ENCODE results near the gene TRIM72. TPM values are rescaled to one million over a fixed set of nuclear protein-coding genes. Genes with fewer than 3 reads are reported as not detected.

Gene TRIM72
- total RNA-seq, 3 donors from 2014 or later, result 0.02 TPM; not detected in 2

DNA sequence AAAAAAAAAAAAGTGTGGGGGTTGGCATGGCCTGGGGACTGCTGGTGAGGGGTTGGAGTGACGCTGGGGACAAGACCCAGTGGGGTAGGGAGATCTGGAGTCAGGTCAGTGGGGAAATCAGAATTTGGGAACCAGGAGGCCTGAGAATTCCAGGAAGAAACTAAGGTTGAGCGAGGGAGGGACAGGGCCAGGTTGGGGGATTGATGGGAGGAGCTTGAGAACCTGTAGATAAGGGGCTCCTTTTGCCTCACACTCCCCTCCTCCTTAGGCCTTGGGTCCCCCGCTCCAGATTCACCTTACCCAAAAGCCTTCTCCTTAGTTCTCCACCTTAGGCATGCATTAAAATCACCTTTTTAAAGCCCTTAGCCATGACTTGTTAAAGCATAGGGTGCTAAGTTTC, 11.3 kb downstream of the TRIM72 start:
- no peak for ATAC-seq
- Histone ChIP-seq H3K9me3 (no peaks in the 10 kb centered on the region), H3K4me1 (ENCODE audit: low read depth) (no peaks in the 10 kb centered on the region), H3K36me3 (ENCODE audit: low read depth) (no peaks in the 10 kb centered on the region), H3K4me3 (no peak overlapping the region)
- intact Hi-C loops (cut with DNase I, micrococcal nuclease), result no loop called here
- TF ChIP-seq, protein P1, sequence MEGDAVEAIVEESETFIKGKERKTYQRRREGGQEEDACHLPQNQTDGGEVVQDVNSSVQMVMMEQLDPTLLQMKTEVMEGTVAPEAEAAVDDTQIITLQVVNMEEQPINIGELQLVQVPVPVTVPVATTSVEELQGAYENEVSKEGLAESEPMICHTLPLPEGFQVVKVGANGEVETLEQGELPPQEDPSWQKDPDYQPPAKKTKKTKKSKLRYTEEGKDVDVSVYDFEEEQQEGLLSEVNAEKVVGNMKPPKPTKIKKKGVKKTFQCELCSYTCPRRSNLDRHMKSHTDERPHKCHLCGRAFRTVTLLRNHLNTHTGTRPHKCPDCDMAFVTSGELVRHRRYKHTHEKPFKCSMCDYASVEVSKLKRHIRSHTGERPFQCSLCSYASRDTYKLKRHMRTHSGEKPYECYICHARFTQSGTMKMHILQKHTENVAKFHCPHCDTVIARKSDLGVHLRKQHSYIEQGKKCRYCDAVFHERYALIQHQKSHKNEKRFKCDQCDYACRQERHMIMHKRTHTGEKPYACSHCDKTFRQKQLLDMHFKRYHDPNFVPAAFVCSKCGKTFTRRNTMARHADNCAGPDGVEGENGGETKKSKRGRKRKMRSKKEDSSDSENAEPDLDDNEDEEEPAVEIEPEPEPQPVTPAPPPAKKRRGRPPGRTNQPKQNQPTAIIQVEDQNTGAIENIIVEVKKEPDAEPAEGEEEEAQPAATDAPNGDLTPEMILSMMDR (IDR thresholded peaks at IDR 0.05), result no peak
- DNase-seq, result no peak

DNA sequence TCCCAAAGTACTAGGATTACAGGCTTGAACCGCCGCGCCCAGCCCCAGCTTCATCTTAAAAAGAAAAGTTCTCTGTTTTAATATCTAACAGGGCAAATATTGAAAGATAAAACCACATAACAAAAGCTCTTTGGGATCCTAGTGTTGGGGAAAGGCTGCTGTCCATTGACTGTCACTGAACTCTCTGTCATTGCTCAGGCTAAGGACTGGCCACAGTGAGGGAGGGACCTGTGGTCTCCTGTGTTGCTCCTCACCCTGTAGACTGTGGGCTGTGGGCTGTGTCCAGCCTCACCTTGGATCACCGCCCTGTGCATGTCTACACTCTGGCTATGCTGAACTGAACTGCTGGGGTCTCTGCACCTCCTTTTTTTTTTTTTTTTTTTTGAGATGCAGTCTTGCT, 14.3 kb downstream of the TRIM72 start:
- DNase-seq (no peak), ATAC-seq (no peak)
- H3K36me3 ChIP-seq (ENCODE audit: low read depth), result no peaks in the 10 kb centered on the region
- H3K4me3 ChIP-seq, result no peak overlapping the region
- H3K4me1 ChIP-seq (ENCODE audit: low read depth), result no peaks in the 10 kb centered on the region
- no peaks in the 10 kb centered on the region for H3K9me3 ChIP-seq
- intact Hi-C loops (cut with DNase I, micrococcal nuclease), result no loop called here
- TF ChIP-seq, protein P1 (IDR thresholded peaks at IDR 0.05), result no peak

DNA sequence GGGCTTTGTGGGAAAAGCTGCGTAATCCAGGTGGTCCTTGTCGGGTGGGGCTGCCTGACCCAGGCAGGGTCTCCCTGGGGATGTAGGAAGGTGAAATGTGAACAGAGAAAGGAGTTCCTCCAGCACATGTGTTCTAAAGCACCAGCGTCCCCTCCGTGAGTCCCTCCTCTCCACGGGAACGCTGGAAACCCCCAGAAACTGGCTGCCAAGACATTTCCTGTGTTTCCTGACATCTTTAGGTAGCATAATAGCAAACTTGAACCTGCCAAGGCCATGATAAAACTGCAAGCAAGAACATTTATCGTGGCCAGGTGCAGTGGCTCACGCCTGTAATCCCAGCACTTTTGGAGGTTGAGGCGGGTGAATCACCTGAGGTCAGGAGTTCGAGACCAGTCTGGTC, 15.6 kb downstream of the TRIM72 start:
- intact Hi-C loops (cut with DNase I, micrococcal nuclease), result no loop called here
- DNase-seq (no peak), ATAC-seq (no peak)
- Histone ChIP-seq H3K4me3 (no peak overlapping the region), H3K36me3 (ENCODE audit: low read depth) (no peaks in the 10 kb centered on the region), H3K9me3 (no peaks in the 10 kb centered on the region), H3K4me1 (ENCODE audit: low read depth) (no peaks in the 10 kb centered on the region)
- TF ChIP-seq, protein P1 (IDR thresholded peaks at IDR 0.05), result no peak

DNA sequence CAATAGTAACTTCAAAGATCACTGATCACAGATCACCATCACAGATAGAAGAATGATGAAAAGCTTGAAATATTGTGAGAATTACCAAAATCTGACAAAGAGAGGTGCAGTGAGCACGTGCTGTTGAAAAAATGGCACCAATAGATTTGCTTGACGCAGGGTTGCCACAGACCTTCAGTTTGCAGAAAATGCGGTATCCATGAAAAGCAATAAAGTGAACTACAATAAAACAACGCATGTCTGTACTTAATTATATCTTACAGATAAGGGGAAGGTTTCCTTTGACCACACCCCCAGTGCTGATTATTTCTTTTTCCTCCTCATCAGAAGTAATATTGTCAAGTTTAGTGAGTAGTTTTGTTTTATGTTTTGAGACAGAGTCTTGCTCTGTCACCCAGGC, 24.1 kb downstream of the TRIM72 start:
- intact Hi-C loops (cut with DNase I, micrococcal nuclease), result no loop called here
- Histone ChIP-seq H3K9me3 (no peaks in the 10 kb centered on the region), H3K36me3 (ENCODE audit: low read depth) (no peaks in the 10 kb centered on the region), H3K4me1 (ENCODE audit: low read depth) (no peaks in the 10 kb centered on the region), H3K4me3 (no peak overlapping the region)
- TF ChIP-seq, protein P1 (IDR thresholded peaks at IDR 0.05), result no peak
- ATAC-seq, result no peak
- no peak for DNase-seq

DNA sequence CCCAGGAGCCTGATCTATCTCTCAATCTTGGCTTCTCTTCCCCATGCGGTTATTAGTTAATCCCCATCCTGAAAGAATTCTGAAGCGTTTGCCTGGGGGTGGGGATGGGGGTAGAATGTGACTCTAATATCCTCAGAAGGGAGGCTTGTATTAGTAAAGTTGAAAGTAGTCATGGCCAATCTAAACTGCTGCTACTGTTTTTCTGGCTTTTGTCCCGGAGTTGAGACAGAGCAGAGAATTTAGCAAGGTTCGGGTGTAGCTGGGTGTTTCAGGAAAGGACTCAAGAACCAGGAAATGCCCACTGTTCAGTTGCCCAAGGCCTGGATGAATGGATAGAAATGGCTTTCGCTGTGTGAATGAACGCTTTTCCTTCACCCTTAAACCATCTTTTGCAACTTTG, 28.3 kb downstream of the TRIM72 start:
- Histone ChIP-seq H3K36me3 (ENCODE audit: low read depth) (no peaks in the 10 kb centered on the region), H3K9me3 (no peaks in the 10 kb centered on the region), H3K4me1 (ENCODE audit: low read depth) (no peaks in the 10 kb centered on the region), H3K4me3 (no peak overlapping the region)
- intact Hi-C loops (cut with DNase I, micrococcal nuclease), result no loop called here
- TF ChIP-seq, protein P1 (IDR thresholded peaks at IDR 0.05), result no peak
- no peak for ATAC-seq
- DNase-seq, result no peak
